Endothelial cell of umbilical vein (primary cell): ENCODE data around the gene DAB2. TPM values are rescaled to one million over a fixed set of nuclear protein-coding genes. Genes with fewer than 3 reads are reported as not detected.

ENCODE experiments used
- BruUV-seq: library from RNA; stranded (reverse); fragments of 400-500 nt; replicated peaks from 2 replicates; lab custom pipeline; 2021; lab: Mats Ljungman, UMichigan
- CTCF ChIA-PET: fragments of 300-600, 350-600 bp; sonication (Branson Sonifier 250); formaldehyde crosslinking; loops from one replicate; lab custom pipeline; 2021; ENCODE audit warnings: antibody characterized with exemption, inconsistent platforms; lab: Charles Lee
- POLR2A ChIA-PET: fragments of 300-600, 350-600 bp; sonication (Branson Sonifier 250); formaldehyde crosslinking; loops from one replicate; lab custom pipeline; 2021; ENCODE audit warnings: antibody characterized with exemption, inconsistent platforms; lab: Charles Lee
- DNase-seq: peaks from one replicate; pipeline ENCODE4 v3.0.0-alpha.2; 2011; ENCODE audit warnings: low read depth, low spot score
- FAIRE-seq: peaks from 2 replicates; lab custom pipeline; 2011; peaks lifted over from hg19 to GRCh38; lab: Jason Lieb, UNC
- H2AFZ ChIP-seq: 2 replicates; pipeline ENCODE4 v1.6.0; 2012; ENCODE audit warnings: low read depth, low read length, control low read depth, inconsistent platforms
- H3K27ac ChIP-seq: 2 replicates; pipeline ENCODE4 v1.5.1; 2011; ENCODE audit warnings: low read depth, mild to moderate bottlenecking, control low read depth, low read length, moderate library complexity; ENCODE audit not compliant: insufficient read depth
- H3K27me3 ChIP-seq, 2 experiments: 2 replicates each; pipeline versions ENCODE4 v1.6.0 to v1.6.1; 2011; ENCODE audit warnings: low read length in 2 of 2, mixed read lengths in 1 of 2; ENCODE audit not compliant: control insufficient read depth in 2 of 2, insufficient read depth in 2 of 2
- H3K36me3 ChIP-seq, 2 experiments: 2 replicates in 1 of 2; 3 replicates in 1 of 2; pipeline ENCODE4 v1.5.1; 2011; ENCODE audit warnings: low read length in 2 of 2, mild to moderate bottlenecking in 1 of 2, moderate library complexity in 1 of 2; ENCODE audit not compliant: control insufficient read depth in 2 of 2, insufficient read depth in 2 of 2; ENCODE audit errors: extremely low read depth in 1 of 2
- H3K4me1 ChIP-seq: 3 replicates; pipeline ENCODE4 v1.5.1; 2011; ENCODE audit warnings: mild to moderate bottlenecking, low read length; ENCODE audit not compliant: control insufficient read depth, insufficient read depth; ENCODE audit errors: extremely low read depth
- H3K4me2 ChIP-seq: 2 replicates; pipeline ENCODE4 v1.6.1; 2011; ENCODE audit warnings: low read length, control low read depth, mixed read lengths; ENCODE audit not compliant: insufficient read depth
- H3K4me3 ChIP-seq, 3 experiments: fragments of 200-600 bp in 1 of 3; sonication (generic), shearing (Covaris generic) in 1 of 3; replicated peaks in 1 of 3; 2 replicates each; pipeline ENCODE4 v1.5.1; 2011 to 2016; ENCODE audit warnings: control low read depth in 3 of 3, low read length in 3 of 3, mild to moderate bottlenecking in 2 of 3, inconsistent platforms in 1 of 3, low read depth in 1 of 3, moderate library complexity in 1 of 3; ENCODE audit not compliant: insufficient read depth in 1 of 3
- H3K79me2 ChIP-seq: 2 replicates; pipeline ENCODE4 v1.6.0; 2012; ENCODE audit warnings: low read length, inconsistent platforms; ENCODE audit not compliant: control insufficient read depth, insufficient read depth
- H3K9ac ChIP-seq: replicated peaks from 2 replicates; pipeline ENCODE3; 2011; ENCODE audit warnings: low read length, control low read depth; ENCODE audit not compliant: insufficient read depth; ENCODE audit errors: extremely low read depth
- H3K9me1 ChIP-seq: replicated peaks from 3 replicates; pipeline ENCODE4 v1.6.0; 2011; ENCODE audit warnings: mild to moderate bottlenecking, low read length; ENCODE audit not compliant: control insufficient read depth, insufficient read depth; ENCODE audit errors: extremely low read depth
- H3K9me3 ChIP-seq: replicated peaks from 2 replicates; pipeline ENCODE4 v1.5.1; 2012; ENCODE audit warnings: low read length, inconsistent platforms; ENCODE audit not compliant: control insufficient read depth, insufficient read depth
- H4K20me1 ChIP-seq: replicated peaks from 2 replicates; pipeline ENCODE3; 2011; ENCODE audit warnings: mild to moderate bottlenecking, low read length; ENCODE audit not compliant: control insufficient read depth, insufficient read depth; ENCODE audit errors: extremely low read depth
- CTCF ChIP-seq, 2 donors: IDR thresholded peaks; 1 replicate in 1 of 2; 2 replicates in 1 of 2; pipeline ENCODE4 v1.5.1; 2011; ENCODE audit warnings: low read length in 2 of 2, mild to moderate bottlenecking in 2 of 2, moderate library complexity in 2 of 2, control low read depth in 1 of 2, inconsistent platforms in 1 of 2, low read depth in 1 of 2; ENCODE audit not compliant: insufficient read depth in 1 of 2; ENCODE audit errors: extremely low read depth in 1 of 2
- EZH2 ChIP-seq: IDR thresholded peaks from 2 replicates; pipeline ENCODE4 v1.6.1; 2012; ENCODE audit warnings: borderline replicate concordance, low read depth, mild to moderate bottlenecking, moderate library complexity, low read length, inconsistent platforms; ENCODE audit not compliant: severe bottlenecking
- MAX ChIP-seq: IDR thresholded peaks from 2 replicates; pipeline ENCODE4 v1.6.1; 2011; ENCODE audit not compliant: insufficient read depth, insufficient read length
- MYC ChIP-seq: IDR thresholded peaks from one replicate; pipeline ENCODE4 v1.6.1; 2011; ENCODE audit warnings: mild to moderate bottlenecking, low read depth, low read length
- POLR2A ChIP-seq: IDR thresholded peaks from 2 replicates; pipeline ENCODE4 v1.6.1; 2012; ENCODE audit warnings: low read depth, mild to moderate bottlenecking, control low read depth, low read length
- POLR2AphosphoS5 ChIP-seq: IDR thresholded peaks from 2 replicates; pipeline ENCODE4 v1.6.1; 2012; ENCODE audit warnings: low read depth, mild to moderate bottlenecking, control low read depth, low read length, moderate library complexity; ENCODE audit not compliant: insufficient read depth
- dilution Hi-C: fragments of 300-500 bp; cut with MboI; formaldehyde crosslinking; loops from one replicate; pipeline ENCODE4 v1.15.0; 2019; ENCODE audit warnings: low sequenced_read_pairs; ENCODE audit not compliant: extremely low pct_ligation_motif_present
- intact Hi-C: fragments of 100-400 bp; cut with micrococcal nuclease; formaldehyde crosslinking; loops from one replicate; pipeline ENCODE4 v1.10.0; 2022
- polyA plus RNA-seq, 4 experiments: library from polyadenylated mRNA; depleted of rRNA in 3 of 4; stranded (reverse) in 3 of 4; unstranded in 1 of 4; fragments of >200 nt; gene quantifications; 2 replicates each; pipeline versions ENCODE4 v1.2.1 to v1.2.3, GENCODE V29; 2011 to 2012; ENCODE audit warnings: missing spikeins in 1 of 4
- total RNA-seq: library from RNA; stranded (reverse); gene quantifications from 2 replicates; pipeline ENCODE4 v1.2.3, GENCODE V29; 2021

DAB2 gene
- total and polyA plus RNA-seq, 2 donors (not counting 3 experiments of a cell fraction or from before 2014, with no cell fraction given), result 168 to 283 TPM

- DNase-seq, result peak; percentile 26
- Histone ChIP-seq H3K79me2 (no peaks in the 10 kb centered on the region), H3K4me2 (no peak overlapping the region), H3K9me3 (no peaks in the 10 kb centered on the region), H3K27ac (no peak overlapping the region), H3K4me3 (no peak overlapping the region), H4K20me1 (no peaks in the 10 kb centered on the region), H3K9me1 (no peaks in the 10 kb centered on the region), H3K27me3 (no peaks in the 10 kb centered on the region), H3K4me1 (peaks cover 9% of the 10 kb centered on the region), H3K36me3 (no peaks in the 10 kb centered on the region), H2AFZ (no peak overlapping the region), H3K9ac (no peak overlapping the region)
- dilution Hi-C loops (no loop called here), intact Hi-C loops (no loop called here)
- BruUV-seq, result no TSS peak
- POLR2A ChIA-PET, result interaction anchor here (0.5 kb wide), 1 partner anchor 70 kb away, joined by 3 read pairs; no protein-coding TSS in a partner anchor
- no peak for TF ChIP-seq MAX
- no peak for TF ChIP-seq POLR2AphosphoS5
- TF ChIP-seq CTCF (IDR thresholded peaks at IDR 0.05; ENCODE audit: extremely low read depth in 1 of 2, insufficient read depth in 1 of 2, low read depth in 1 of 2, low read length in 2 of 2), result no peak
- TF ChIP-seq POLR2A, result no peak
- no peak for TF ChIP-seq MYC
- no peak for TF ChIP-seq EZH2
- FAIRE-seq, result no peak
- CTCF ChIA-PET, result interaction anchor here (0.9 to 1.9 kb wide), 2 partner anchors 47 to 76 kb away, joined by 3 to 7 read pairs; partner anchors contain the start of gene DAB2
Observed at GRCh38 chr5:39471836-39472508, 47.2 kb upstream of the DAB2 start.
